ENCODE data around the gene BLOC1S4. TPM values are rescaled to one million over a fixed set of nuclear protein-coding genes. Genes with fewer than 3 reads are reported as not detected.
A peak's percentile ranks its signal among the peaks of the same experiment; 100 is the strongest.

The BLOC1S4 gene
- total RNA-seq, 3 donors from 2014 or later = 11.8 to 12.8 (median 11.8) TPM

DNA sequence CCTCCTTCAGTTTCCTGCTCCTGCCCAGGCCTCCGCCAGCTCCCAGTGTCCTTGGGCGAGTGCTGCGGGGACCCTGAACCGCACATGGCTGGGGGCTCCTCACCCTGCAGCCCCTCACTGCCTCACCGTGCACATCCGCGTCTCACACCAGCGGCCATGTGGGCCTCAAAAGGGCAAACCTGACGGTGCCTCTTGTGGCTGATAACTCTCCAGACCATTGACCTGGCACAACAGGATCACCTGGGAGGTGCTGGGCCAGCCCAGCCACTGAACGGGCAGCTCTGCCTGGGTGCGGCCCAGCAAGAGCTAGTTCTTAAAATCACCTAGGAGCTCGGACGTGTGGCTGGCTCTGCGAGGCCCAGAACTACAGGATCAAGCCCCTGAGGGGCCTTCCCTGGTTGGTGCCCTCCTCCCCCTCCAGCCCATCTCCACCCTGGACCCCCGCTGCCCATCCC, 26.4 kb upstream of the BLOC1S4 start:
- peaks cover 29% of the 10 kb centered on the region for H3K4me1 ChIP-seq (ENCODE audit: low read depth)
- intact Hi-C loops (cut with DNase I, micrococcal nuclease) = no loop called here
- no peaks in the 10 kb centered on the region for H3K36me3 ChIP-seq (ENCODE audit: low read depth)
- TF ChIP-seq, protein P1, sequence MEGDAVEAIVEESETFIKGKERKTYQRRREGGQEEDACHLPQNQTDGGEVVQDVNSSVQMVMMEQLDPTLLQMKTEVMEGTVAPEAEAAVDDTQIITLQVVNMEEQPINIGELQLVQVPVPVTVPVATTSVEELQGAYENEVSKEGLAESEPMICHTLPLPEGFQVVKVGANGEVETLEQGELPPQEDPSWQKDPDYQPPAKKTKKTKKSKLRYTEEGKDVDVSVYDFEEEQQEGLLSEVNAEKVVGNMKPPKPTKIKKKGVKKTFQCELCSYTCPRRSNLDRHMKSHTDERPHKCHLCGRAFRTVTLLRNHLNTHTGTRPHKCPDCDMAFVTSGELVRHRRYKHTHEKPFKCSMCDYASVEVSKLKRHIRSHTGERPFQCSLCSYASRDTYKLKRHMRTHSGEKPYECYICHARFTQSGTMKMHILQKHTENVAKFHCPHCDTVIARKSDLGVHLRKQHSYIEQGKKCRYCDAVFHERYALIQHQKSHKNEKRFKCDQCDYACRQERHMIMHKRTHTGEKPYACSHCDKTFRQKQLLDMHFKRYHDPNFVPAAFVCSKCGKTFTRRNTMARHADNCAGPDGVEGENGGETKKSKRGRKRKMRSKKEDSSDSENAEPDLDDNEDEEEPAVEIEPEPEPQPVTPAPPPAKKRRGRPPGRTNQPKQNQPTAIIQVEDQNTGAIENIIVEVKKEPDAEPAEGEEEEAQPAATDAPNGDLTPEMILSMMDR (IDR thresholded peaks at IDR 0.05) = no peak
- DNase-seq (peak; percentile 41 to 69 (median 55)), ATAC-seq (peak; percentile 62)
- no peak overlapping the region for H3K4me3 ChIP-seq
- no peaks in the 10 kb centered on the region for H3K9me3 ChIP-seq

DNA sequence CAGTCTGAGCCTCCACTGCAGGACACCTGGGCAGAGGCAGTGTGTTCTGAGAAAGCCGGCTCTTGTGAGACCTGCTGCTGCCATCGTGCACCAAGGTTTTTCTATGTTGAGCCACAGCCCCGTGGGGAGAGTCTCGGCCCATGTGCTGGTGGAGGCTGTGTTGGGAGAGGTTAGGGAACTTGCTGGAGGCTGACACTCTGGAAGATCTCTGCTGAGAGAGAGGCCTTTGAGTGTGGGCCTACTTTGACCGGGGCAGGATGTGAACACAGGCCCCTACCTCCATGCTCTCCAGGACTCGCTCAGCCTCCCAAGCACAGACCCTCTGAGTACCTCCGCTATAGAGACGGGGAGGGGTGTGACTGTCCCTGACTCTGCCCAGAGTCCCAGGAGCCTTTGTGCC, 23.6 kb upstream of the BLOC1S4 start:
- intact Hi-C loops (cut with DNase I, micrococcal nuclease) = no loop called here
- Histone ChIP-seq H3K36me3 (ENCODE audit: low read depth) (no peaks in the 10 kb centered on the region), H3K4me3 (no peak overlapping the region), H3K9me3 (no peaks in the 10 kb centered on the region), H3K4me1 (ENCODE audit: low read depth) (peaks cover 37% of the 10 kb centered on the region)
- TF ChIP-seq, protein P1 (IDR thresholded peaks at IDR 0.05) = no peak
- ATAC-seq (no peak), DNase-seq (no peak)

DNA sequence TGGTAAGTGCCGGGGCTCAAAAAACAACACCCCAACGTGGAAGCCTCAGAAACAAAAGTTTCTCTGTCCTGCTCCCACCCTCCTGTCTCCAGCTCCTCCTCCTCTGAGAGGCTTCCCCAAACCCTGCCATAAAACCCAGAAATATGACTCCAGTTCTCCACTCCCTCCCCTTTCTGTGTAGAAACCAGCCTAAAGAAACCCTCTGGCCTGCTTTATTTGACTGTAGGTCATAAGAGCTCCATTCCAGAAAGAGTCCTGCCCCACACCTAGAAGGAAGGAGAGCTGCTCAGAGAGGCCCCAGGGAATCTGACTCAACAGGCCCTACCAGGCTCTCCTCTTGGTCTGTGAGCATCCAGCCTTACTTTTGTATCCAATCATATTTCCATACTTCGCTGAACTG, 23.2 kb upstream of the BLOC1S4 start:
- intact Hi-C loops (cut with DNase I, micrococcal nuclease) = no loop called here
- Histone ChIP-seq H3K9me3 (no peaks in the 10 kb centered on the region), H3K4me1 (ENCODE audit: low read depth) (peaks cover 37% of the 10 kb centered on the region), H3K36me3 (ENCODE audit: low read depth) (no peaks in the 10 kb centered on the region), H3K4me3 (no peak overlapping the region)
- TF ChIP-seq, protein P1 (IDR thresholded peaks at IDR 0.05) = no peak
- DNase-seq (no peak), ATAC-seq (no peak)

DNA sequence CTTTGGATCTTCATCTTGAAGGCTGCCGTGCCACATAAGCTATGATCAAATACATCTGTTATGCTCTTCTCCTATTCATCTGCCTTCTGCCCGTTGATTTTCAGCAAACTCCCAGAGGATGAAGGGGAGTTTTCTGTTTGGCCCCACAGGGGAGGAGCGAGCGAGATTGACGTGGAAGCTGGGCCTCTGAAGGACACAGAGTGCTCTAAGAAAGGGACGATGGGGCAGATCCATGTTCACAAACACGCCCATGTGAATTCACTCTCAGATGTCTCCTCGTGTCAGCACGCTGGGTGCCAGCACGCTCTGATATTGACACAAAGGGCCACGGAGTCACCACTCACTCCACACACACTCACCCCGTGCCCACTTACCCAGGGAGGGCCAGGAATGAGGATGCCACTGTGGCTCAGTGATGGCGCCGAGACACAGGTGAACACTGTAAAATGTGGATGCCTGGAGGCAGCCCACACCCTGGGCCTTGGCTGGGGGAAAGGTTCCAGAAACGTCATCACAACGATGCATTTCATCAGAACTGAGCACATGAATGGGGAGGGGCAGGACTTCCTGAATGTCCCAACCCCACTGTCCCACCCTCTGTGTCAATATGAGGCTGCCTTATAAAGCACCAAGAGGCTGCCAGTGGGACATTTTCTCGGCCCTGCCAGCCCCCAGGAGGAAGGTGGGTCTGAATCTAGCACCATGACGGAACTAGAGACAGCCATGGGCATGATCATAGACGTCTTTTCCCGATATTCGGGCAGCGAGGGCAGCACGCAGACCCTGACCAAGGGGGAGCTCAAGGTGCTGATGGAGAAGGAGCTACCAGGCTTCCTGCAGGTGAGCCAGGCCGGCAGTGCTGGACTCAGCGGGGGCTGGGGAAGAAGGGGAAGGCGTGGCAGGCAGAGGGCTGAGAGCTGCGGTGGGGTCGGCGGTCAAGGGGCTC, 22.5 kb upstream of the BLOC1S4 start, which contains the start of gene S100P:
Gene S100P (plus strand): TSS at position 648 of the 946 bp plus-strand sequence. CDS start 55 bp downstream, at position 703.
- Histone ChIP-seq H3K9me3 (no peaks in the 10 kb centered on the region), H3K4me1 (ENCODE audit: low read depth) (peaks cover 36% of the 10 kb centered on the region), H3K36me3 (ENCODE audit: low read depth) (no peaks in the 10 kb centered on the region), H3K4me3 (no peak within 1 kb of the TSS)
- TF ChIP-seq, protein P1 (IDR thresholded peaks at IDR 0.05) = no peak
- peak; percentile 48 to 65 (median 53) for DNase-seq
- intact Hi-C loops (cut with DNase I, micrococcal nuclease) = no loop called here
- peak; percentile 58 for ATAC-seq

DNA sequence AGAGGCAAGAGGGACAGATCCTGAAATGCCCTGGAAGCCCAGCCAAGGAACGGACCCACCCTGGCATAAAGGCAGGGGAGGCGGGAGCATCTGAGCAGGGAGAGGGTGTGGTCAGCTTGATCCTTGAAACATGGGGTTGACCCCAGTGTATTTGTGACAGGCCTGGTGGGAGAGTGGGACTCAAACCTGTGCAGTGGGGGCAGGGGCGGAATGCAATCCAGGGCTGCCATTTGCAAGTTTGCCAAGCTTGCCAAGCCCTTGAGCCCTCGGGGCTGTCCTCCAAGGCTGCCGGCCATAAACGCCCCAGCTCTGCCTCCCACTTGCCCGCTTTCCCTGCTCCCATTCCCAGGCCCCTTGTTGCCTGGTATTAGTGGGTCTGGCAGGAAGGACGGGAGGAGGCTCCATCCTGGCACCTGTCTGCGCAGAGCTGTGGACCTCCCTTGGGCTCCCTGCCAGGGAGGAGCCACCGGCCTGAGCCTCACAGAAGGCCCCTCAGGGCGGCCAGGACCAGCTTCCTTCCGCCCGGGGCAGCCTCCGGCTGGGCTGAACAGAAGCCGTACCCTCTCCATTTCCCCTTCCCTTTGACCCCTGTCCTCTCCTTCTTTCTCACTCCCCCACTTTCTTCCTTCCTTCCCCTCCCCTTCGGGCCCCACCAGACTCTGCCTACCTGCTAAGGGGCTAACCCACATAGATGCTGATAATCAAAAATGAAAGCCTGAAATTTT, 21.6 kb upstream of the BLOC1S4 start:
- intact Hi-C loops (cut with DNase I, micrococcal nuclease) = no loop called here
- H3K4me1 ChIP-seq (ENCODE audit: low read depth) = peaks cover 28% of the 10 kb centered on the region
- no peaks in the 10 kb centered on the region for H3K9me3 ChIP-seq
- TF ChIP-seq, protein P1 (IDR thresholded peaks at IDR 0.05) = no peak
- no peaks in the 10 kb centered on the region for H3K36me3 ChIP-seq (ENCODE audit: low read depth)
- H3K4me3 ChIP-seq = no peak overlapping the region
- ATAC-seq = no peak
- DNase-seq = no peak
